COR-L47 (cell line): ENCODE data around the gene TIMM23B.
"Not testable (repeated sequence)": the region's sequence is repeated elsewhere in the genome, so short reads cannot be mapped to it uniquely, and the experiment has no call there.

Source experiments
- DNase-seq: peaks from one replicate; lab custom pipeline; 2025; lab: John Stamatoyannopoulos, UW

The TIMM23B gene

GRCh38 chr10:49977756-49978155 lies 35.9 kb downstream of the TIMM23B start:
- DNase-seq = not testable (repeated sequence)

GRCh38 chr10:49987207-49987606 lies 45.4 kb downstream of the TIMM23B start:
- not testable (repeated sequence) for DNase-seq

- not testable (repeated sequence) for DNase-seq
Measured at GRCh38 chr10:49988376-49988775, 46.5 kb downstream of the TIMM23B start, which contains the start of gene AGAP6. Gene AGAP6, plus strand, starts transcription at chr10:49988406. Its CDS starts 310 bp downstream, at chr10:49988716.

GRCh38 chr10:49995321-49995720 lies 53.5 kb downstream of the TIMM23B start:
- DNase-seq = not testable (repeated sequence)

GRCh38 chr10:50014024-50014423 lies 72.2 kb downstream of the TIMM23B start:
- DNase-seq = not testable (repeated sequence)

- not testable (repeated sequence) for DNase-seq
Measured at GRCh38 chr10:50015596-50016220, 73.9 kb downstream of the TIMM23B start.

GRCh38 chr10:50016926-50017325 lies 75.1 kb downstream of the TIMM23B start:
- not testable (repeated sequence) for DNase-seq

GRCh38 chr10:50017646-50018045 lies 75.8 kb downstream of the TIMM23B start:
- DNase-seq = not testable (repeated sequence)

GRCh38 chr10:50019279-50019678 lies 77.4 kb downstream of the TIMM23B start:
- not testable (repeated sequence) for DNase-seq

- DNase-seq = not testable (repeated sequence)
Measured at GRCh38 chr10:50020451-50021024, 78.7 kb downstream of the TIMM23B start.

- no peak for DNase-seq
Measured at GRCh38 chr10:50021646-50022045, 79.8 kb downstream of the TIMM23B start.
